ENCODE measurements around the gene STAG2.

STAG2 gene

GRCh38 chrX:123976706-123977316 lies 15.3 kb downstream of the STAG2 start:
- DNase-seq: no peak

DNA sequence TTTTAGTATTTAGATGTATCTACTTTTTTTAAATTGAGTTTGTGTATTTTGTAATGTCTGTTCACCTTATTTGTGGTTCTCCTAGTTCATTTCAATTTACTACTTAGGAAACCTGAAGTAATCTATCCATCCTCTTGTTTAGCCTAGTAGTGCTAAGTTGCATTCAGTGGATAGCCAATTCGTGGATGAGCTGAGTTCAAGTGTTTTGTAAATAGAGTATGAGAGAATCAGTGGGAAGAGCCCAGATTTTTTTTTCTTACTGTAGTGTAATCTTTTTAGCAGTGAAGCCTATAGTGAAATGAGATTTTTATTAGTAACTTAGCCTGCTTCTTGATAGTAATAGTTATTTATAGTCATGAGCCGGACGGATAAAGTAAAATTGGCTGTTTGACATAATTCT lies 21.7 kb downstream of the STAG2 start:
- no peak for DNase-seq

DNA sequence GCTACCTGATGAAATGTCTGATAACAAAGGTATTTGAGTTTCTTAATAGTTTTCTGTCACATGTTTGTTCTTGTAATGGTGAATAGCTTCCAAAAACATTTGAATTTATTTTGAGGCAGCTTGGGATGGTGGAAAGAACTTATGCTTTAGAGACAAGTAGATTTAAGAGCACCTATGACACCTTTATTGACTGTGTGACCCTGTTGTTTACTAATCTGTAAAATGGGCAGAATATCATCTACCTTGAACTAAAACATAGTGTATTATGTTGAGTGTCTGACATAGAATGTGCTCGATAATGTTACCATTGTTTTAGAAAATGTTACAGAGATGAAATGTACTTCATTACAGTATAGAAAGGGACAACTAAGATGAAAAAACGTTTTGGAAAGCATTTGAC lies 24.9 kb downstream of the STAG2 start:
- no peak for DNase-seq

- no peak for DNase-seq
Measured at GRCh38 chrX:123988423-123989111, 27.1 kb downstream of the STAG2 start.

- no peak for DNase-seq
Measured at GRCh38 chrX:123989235-123989634, 27.7 kb downstream of the STAG2 start.

- no peak for DNase-seq
Measured at GRCh38 chrX:123990169-123990568, 28.7 kb downstream of the STAG2 start.

DNA sequence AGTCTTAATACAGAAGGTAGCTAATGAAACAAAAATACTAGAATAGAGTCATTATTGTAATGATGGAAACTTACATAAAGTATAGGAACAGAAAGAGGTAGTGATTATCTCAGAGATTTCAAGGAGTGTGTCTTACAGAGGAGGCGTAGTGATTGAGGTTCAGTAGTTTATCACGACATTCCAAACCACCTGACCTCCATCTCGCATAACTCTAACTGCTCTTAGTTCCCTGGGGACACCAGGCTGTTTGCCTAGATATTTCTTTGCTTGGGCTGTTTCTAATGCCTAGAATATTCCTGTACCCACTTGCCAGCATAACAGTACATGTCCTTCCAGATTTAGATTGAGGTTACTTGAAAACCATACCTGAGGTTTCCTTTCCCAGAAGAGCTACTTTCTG lies 29.1 kb downstream of the STAG2 start:
- DNase-seq: no peak

GRCh38 chrX:123993326-123993725 lies 31.8 kb downstream of the STAG2 start:
- no peak for DNase-seq

DNA sequence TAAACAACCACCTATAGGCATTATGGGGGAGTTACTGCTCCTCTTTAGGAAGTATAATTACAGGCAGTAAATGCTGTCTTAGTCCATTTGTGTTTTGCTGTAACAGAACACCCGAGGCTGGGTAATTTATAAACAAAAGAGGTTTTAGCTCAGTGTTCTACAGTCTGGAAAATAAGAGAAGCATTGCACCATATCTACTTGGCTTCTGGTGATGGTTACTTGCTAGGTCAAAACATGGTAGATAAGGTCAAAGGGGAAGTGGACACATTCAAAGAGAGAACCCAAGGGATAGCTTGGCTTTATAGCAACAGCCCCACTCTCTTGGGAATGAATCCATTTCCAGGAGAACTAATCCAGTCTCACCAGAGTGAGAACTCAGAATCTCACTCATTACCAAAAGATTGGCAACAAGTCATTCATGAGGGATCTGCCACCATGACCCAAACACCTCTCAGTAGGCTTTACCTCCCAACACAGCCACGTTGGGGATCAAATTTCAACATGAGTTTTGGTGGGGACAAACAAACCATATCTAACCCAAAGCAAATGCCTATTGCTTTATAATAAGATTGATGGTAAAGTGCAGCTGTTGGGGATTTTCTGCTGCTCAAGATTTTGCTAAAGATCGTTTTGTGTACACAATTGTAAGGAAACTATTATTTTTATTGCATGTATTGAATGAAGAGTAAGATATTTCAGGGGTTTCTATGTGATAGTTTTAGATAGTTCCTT lies 32.6 kb downstream of the STAG2 start:
- no peak for DNase-seq

- no peak for DNase-seq
Measured at GRCh38 chrX:123994730-123995129, 33.2 kb downstream of the STAG2 start.

- no peak for DNase-seq
Measured at GRCh38 chrX:124001581-124001980, 40.1 kb downstream of the STAG2 start.

GRCh38 chrX:124005228-124005627 lies 43.7 kb downstream of the STAG2 start:
- no peak for DNase-seq

DNA sequence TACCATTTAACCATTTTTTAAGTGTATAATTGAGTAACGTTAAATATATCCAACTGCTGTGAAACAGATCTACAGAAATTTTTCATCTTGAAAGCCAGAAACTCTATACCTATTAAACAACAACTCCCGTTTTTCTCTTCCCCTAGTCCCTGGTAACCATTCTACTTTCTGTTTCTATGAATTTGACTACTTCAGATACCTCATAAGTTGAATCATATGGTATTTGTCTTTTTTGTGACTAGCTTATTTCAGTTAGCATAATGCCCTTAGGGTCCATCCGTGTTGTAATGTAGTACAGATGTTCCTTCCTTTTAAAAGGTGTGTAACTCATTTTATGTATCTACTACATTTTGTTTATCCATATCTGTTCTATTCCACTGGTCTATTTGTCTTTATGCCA lies 48.7 kb downstream of the STAG2 start:
- DNase-seq: no peak

- DNase-seq: no peak
Measured at GRCh38 chrX:124010566-124010965, 49.1 kb downstream of the STAG2 start.

DNA sequence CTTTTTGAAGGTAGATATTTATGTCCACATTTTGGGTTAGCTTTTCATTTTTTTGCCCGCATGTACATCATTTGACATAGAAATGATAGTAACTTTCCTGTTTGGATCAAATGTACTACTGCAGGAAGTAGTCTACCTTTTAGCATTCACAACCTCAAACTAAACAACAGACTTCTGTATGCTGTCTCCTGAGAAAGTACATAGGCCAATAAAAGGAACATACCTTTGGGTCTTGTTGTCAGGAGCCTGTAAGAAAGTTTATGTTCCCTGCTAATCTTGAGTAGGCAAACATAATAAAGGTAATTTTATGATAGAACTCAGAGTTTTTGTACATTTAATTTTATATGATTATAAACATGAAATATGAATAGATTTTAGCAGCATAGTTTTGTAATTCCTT lies 54.2 kb downstream of the STAG2 start:
- no peak for DNase-seq

DNA sequence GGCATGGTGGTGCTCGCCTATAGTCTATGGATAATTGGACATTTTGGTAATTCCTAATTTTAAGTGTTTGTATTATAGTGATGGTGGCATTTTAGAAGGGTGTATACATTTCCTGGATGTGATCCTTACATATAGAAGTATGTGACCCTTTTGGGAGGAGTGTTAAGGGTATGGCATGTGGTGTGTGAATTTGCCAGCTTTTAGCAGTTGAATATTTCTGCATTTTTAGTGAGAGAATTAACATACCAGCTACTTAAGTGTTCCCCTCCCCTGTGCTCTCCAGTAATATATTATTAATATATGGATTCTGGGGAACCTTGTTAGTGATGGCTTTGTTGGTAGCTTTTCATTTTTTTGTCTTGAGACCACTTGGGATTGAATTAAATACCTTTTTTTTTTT lies 55.3 kb downstream of the STAG2 start:
- no peak for DNase-seq

- DNase-seq: no peak
Measured at GRCh38 chrX:124018023-124018422, 56.5 kb downstream of the STAG2 start.

GRCh38 chrX:124023838-124024238 lies 62.3 kb downstream of the STAG2 start:
- no peak for DNase-seq

- DNase-seq: no peak
Measured at GRCh38 chrX:124026529-124026928, 65.0 kb downstream of the STAG2 start.

DNA sequence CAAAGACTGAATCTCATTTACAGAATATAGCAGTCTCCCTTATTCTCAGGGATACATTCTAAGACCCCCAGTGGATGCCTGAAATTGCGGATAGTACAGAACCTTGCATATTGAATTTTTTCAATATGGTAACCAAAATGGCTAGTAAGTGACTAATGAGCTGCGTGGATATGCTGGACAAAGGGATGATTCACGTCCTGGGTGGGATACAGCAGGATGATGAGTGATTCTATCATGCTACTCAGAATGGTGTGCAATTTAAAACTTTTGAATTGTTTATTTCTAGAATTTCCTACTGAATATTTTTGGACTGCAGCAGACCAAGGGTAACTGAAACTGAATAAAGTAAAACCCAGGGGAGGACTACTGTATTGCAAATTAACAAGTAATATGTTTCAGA lies 66.7 kb downstream of the STAG2 start:
- no peak for DNase-seq

- DNase-seq: no peak
Measured at GRCh38 chrX:124030520-124030919, 69.0 kb downstream of the STAG2 start.

DNA sequence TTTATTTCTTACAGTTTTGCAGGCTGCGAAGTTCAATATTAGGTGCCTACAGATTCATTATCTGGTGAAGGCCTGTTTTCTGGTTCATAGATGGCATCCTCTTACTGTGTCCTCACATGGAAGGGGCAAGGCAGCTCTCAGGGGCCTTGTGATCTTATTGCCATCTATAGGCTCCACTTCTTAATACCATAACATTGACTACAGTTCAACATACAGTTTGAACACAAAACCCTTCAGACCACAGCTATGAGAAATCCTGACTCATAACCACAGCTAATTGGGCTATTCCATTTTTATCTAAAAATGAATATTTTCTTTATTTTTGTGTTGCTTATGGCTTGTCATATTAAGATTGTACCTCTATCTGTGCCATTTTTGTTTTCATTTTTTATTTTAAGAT lies 72.3 kb downstream of the STAG2 start:
- DNase-seq: no peak

- DNase-seq: no peak
Measured at GRCh38 chrX:124035657-124036056, 74.2 kb downstream of the STAG2 start.

- no peak for DNase-seq
Measured at GRCh38 chrX:124042042-124042441, 80.5 kb downstream of the STAG2 start.

Measured in GOT3 (cell line).